ENCODE measurements around the gene TAF5L. TPM values are rescaled to one million over a fixed set of nuclear protein-coding genes. Genes with fewer than 3 reads are reported as not detected.

TAF5L gene
- total RNA-seq, 1 experiment from 2014 or later, result 37.6 TPM

- H3K36me3 Mint-ChIP-seq (ENCODE audit: insufficient read depth, unreplicated experiment), result no peaks in the 10 kb centered on the region
- peak; percentile 21 for DNase-seq (ENCODE audit: unreplicated experiment)
- H3K4me1 Mint-ChIP-seq (ENCODE audit: insufficient read depth, unreplicated experiment), result peaks cover 46% of the 10 kb centered on the region
- no TSS peak for BruUV-seq (replicated peaks)
- peak overlapping the region; percentile 7 for H3K27ac Mint-ChIP-seq (ENCODE audit: low read depth, unreplicated experiment)
- no peaks in the 10 kb centered on the region for H3K27me3 Mint-ChIP-seq (ENCODE audit: insufficient read depth, unreplicated experiment)
- intact Hi-C loops (cut with micrococcal nuclease), result no loop called here
- H3K4me3 Mint-ChIP-seq (ENCODE audit: unreplicated experiment), result no peak overlapping the region
- no peaks in the 10 kb centered on the region for H3K9me3 Mint-ChIP-seq (ENCODE audit: unreplicated experiment)
- ChIA-PET POLR2A (interaction anchor here (1.7 to 15.3 kb wide), 3 partner anchors 39 to 63 kb away, joined by 5 to 375 read pairs (median 61); partner anchors contain the start of gene ABCB10), CTCF (no interaction called here)
- no peak for TF ChIP-seq CTCF (IDR thresholded peaks at IDR 0.05; ENCODE audit: unreplicated experiment)
These were observed 4.3 kb downstream of the TAF5L start for GRCh38 chr1:229621663-229622062.

- Mint-ChIP-seq H3K27me3 (ENCODE audit: insufficient read depth, unreplicated experiment) (no peaks in the 10 kb centered on the region), H3K36me3 (ENCODE audit: insufficient read depth, unreplicated experiment) (no peaks in the 10 kb centered on the region), H3K27ac (ENCODE audit: low read depth, unreplicated experiment) (no peak overlapping the region), H3K4me1 (ENCODE audit: insufficient read depth, unreplicated experiment) (peaks cover 45% of the 10 kb centered on the region), H3K9me3 (ENCODE audit: unreplicated experiment) (no peaks in the 10 kb centered on the region), H3K4me3 (ENCODE audit: unreplicated experiment) (no peak overlapping the region)
- POLR2A ChIA-PET, result interaction anchor here (0.6 to 15.3 kb wide), 4 partner anchors 38 to 762 kb away, joined by 3 to 375 read pairs (median 4); partner anchors contain the start of gene ABCB10
- intact Hi-C loops (cut with micrococcal nuclease), result no loop called here
- CTCF ChIA-PET, result no interaction called here
- BruUV-seq (replicated peaks), result no TSS peak
- no peak for TF ChIP-seq CTCF (IDR thresholded peaks at IDR 0.05; ENCODE audit: unreplicated experiment)
- DNase-seq (ENCODE audit: unreplicated experiment), result peak; percentile 84
These were observed 5.0 kb downstream of the TAF5L start for GRCh38 chr1:229620876-229621275.

GRCh38 chr1:229619614-229620013 is 6.3 kb downstream of the TAF5L start:
- no peak for TF ChIP-seq CTCF (IDR thresholded peaks at IDR 0.05; ENCODE audit: unreplicated experiment)
- Mint-ChIP-seq H3K4me1 (ENCODE audit: insufficient read depth, unreplicated experiment) (peaks cover 43% of the 10 kb centered on the region), H3K9me3 (ENCODE audit: unreplicated experiment) (no peaks in the 10 kb centered on the region), H3K36me3 (ENCODE audit: insufficient read depth, unreplicated experiment) (peaks cover under 1% of the 10 kb centered on the region), H3K4me3 (ENCODE audit: unreplicated experiment) (no peak overlapping the region), H3K27ac (ENCODE audit: low read depth, unreplicated experiment) (peak overlapping the region; percentile 10), H3K27me3 (ENCODE audit: insufficient read depth, unreplicated experiment) (no peaks in the 10 kb centered on the region)
- no TSS peak for BruUV-seq (replicated peaks)
- ChIA-PET CTCF (no interaction called here), POLR2A (interaction anchor here (0.9 to 15.3 kb wide), 6 partner anchors 15 to 489 kb away, joined by 3 to 375 read pairs (median 4); partner anchors contain the start of gene ABCB10)
- intact Hi-C loops (cut with micrococcal nuclease), result no loop called here
- no peak for DNase-seq (ENCODE audit: unreplicated experiment)

GRCh38 chr1:229619002-229619401 is 6.9 kb downstream of the TAF5L start:
- peaks cover 37% of the 10 kb centered on the region for H3K4me1 Mint-ChIP-seq (ENCODE audit: insufficient read depth, unreplicated experiment)
- H3K27me3 Mint-ChIP-seq (ENCODE audit: insufficient read depth, unreplicated experiment), result no peaks in the 10 kb centered on the region
- no peaks in the 10 kb centered on the region for H3K9me3 Mint-ChIP-seq (ENCODE audit: unreplicated experiment)
- DNase-seq (ENCODE audit: unreplicated experiment), result no peak
- no peak overlapping the region for H3K4me3 Mint-ChIP-seq (ENCODE audit: unreplicated experiment)
- ChIA-PET POLR2A (interaction anchor here (0.6 to 15.3 kb wide), 8 partner anchors 14 to 1747 kb away, joined by 3 to 375 read pairs (median 3); partner anchors contain the start of genes ABCB10, EXOC8 and SPRTN), CTCF (interaction anchor here (1.0 kb wide), 1 partner anchor 14 kb away, joined by 3 read pairs; no protein-coding TSS in a partner anchor)
- peak overlapping the region; percentile 10 for H3K27ac Mint-ChIP-seq (ENCODE audit: low read depth, unreplicated experiment)
- no peak for TF ChIP-seq CTCF (IDR thresholded peaks at IDR 0.05; ENCODE audit: unreplicated experiment)
- H3K36me3 Mint-ChIP-seq (ENCODE audit: insufficient read depth, unreplicated experiment), result peaks cover 6% of the 10 kb centered on the region
- BruUV-seq (replicated peaks), result no TSS peak
- intact Hi-C loops (cut with micrococcal nuclease), result no loop called here

All from MCF 10A (cell line).